Epithelial cell of proximal tubule (primary cell): ENCODE measurements around the gene CCR5AS.
"Not testable (repeated sequence)": the region's sequence is repeated elsewhere in the genome, so short reads cannot be mapped to it uniquely, and the experiment has no call there.

Experiments
- DNase-seq: peaks from one replicate; pipeline ENCODE4 v3.0.0-alpha.2; 2011; ENCODE audit warnings: low read depth
- H3K4me3 ChIP-seq: 2 replicates; pipeline ENCODE4 v1.5.1; 2011; ENCODE audit warnings: low read depth, mild to moderate bottlenecking, low read length
- TF ChIP-seq, protein P1 (sequence below): conservative IDR thresholded peaks from 2 replicates; pipeline ENCODE4 v1.5.1; 2012; ENCODE audit warnings: low read depth, mild to moderate bottlenecking, low read length

CCR5AS gene

DNA sequence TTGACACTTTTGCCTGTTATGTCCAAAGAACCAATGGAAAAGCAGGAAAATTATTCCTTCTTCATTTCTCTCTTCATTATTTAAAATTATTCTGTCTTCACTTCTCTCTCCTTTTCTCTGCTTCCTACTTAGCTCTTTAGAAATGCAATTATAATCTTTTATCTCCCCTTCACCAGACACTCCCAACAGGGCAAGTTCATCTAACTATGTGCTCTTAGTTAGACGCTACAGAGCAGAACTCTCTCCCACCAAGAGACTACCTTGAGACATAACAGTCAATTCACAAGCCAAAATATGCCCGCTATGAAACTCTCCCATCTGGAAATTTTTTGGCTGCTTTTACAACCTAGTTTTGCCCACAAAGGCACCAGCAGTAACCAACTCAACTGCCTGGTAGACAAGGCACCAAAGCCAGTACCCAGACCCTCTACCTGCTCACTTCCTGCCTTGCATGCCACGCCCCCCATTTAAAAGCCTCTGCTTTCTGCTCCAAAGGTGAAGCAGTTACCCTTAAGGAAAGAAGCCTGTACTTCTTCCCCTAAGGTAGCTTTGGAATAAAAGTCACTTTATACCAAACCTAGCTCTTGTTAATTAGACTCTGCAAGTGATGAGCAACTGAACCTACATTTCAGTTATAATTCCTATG, 28.3 kb upstream of the CCR5AS start:
- H3K4me3 ChIP-seq: no peak overlapping the region
- DNase-seq: no peak
- TF ChIP-seq, protein P1, sequence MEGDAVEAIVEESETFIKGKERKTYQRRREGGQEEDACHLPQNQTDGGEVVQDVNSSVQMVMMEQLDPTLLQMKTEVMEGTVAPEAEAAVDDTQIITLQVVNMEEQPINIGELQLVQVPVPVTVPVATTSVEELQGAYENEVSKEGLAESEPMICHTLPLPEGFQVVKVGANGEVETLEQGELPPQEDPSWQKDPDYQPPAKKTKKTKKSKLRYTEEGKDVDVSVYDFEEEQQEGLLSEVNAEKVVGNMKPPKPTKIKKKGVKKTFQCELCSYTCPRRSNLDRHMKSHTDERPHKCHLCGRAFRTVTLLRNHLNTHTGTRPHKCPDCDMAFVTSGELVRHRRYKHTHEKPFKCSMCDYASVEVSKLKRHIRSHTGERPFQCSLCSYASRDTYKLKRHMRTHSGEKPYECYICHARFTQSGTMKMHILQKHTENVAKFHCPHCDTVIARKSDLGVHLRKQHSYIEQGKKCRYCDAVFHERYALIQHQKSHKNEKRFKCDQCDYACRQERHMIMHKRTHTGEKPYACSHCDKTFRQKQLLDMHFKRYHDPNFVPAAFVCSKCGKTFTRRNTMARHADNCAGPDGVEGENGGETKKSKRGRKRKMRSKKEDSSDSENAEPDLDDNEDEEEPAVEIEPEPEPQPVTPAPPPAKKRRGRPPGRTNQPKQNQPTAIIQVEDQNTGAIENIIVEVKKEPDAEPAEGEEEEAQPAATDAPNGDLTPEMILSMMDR: no peak

- DNase-seq: no peak
- no peak overlapping the region for H3K4me3 ChIP-seq
- TF ChIP-seq, protein P1: no peak
Measured at GRCh38 chr3:46433841-46434240, 27.0 kb upstream of the CCR5AS start.

GRCh38 chr3:46433118-46433517, 26.3 kb upstream of the CCR5AS start:
- DNase-seq, H3K4me3 ChIP-seq: not testable (repeated sequence)

- not testable (repeated sequence) for DNase-seq
Measured at GRCh38 chr3:46431905-46432304, 25.0 kb upstream of the CCR5AS start.

DNA sequence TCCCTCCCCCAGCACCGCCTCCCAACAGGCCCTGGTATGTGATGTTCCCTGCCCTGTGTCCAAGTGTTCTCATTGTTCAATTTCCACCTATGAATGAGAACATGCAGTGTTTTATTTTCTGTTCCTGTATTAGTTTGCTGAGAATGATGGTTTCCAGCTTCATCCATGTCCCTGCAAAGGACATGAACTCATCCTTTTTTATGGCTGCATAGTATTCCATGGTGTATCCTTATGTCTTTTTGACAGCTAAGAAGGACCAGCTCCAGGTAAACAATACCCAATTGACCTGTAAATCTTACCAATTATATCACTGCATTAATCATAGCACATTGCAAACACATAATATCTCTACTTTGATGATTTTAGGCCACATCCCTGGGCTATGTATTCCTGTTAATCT, 24.0 kb upstream of the CCR5AS start:
- not testable (repeated sequence) for H3K4me3 ChIP-seq, DNase-seq

More at GRCh38 chr3:46431905-46432304, 25.0 kb upstream of the CCR5AS start:
- not testable (repeated sequence) for H3K4me3 ChIP-seq

- no peak overlapping the region for H3K4me3 ChIP-seq
- TF ChIP-seq, protein P1: no peak
- DNase-seq: no peak
Measured at GRCh38 chr3:46429671-46430070, 22.8 kb upstream of the CCR5AS start.

GRCh38 chr3:46429250-46429649, 22.4 kb upstream of the CCR5AS start:
- TF ChIP-seq, protein P1: no peak
- DNase-seq: no peak

GRCh38 chr3:46427916-46428833, 21.3 kb upstream of the CCR5AS start:
- DNase-seq: no peak
- TF ChIP-seq, protein P1: no peak
- H3K4me3 ChIP-seq: no peak overlapping the region

More at GRCh38 chr3:46429250-46429649, 22.4 kb upstream of the CCR5AS start:
- no peak overlapping the region for H3K4me3 ChIP-seq

DNA sequence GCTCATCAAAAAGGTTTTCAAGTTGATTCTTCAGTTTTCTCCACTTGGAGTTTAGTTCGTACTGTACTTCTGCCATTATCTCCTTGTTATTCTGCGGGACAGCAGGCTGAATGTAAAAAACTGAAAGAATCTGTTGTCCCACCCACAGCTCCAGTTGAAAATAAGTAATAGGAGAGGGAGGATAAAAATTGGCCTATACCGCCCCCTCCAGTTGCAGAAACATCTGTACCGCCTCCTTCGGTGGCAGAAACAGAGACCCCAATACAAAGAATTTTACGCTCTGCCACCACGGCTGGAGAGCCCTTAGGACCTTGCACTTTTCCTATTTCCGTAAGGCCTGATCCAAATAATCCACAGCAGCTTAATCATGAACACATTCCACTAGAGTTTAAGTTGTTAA, 20.5 kb upstream of the CCR5AS start:
- DNase-seq, H3K4me3 ChIP-seq: not testable (repeated sequence)

- DNase-seq, H3K4me3 ChIP-seq: not testable (repeated sequence)
Measured at GRCh38 chr3:46426476-46426875, 19.6 kb upstream of the CCR5AS start.
